Liver (tissue), 9 donors: ENCODE measurements around the gene SERINC4. TPM values are rescaled to one million over a fixed set of nuclear protein-coding genes. Genes with fewer than 3 reads are reported as not detected.

Source experiments
- DNase-seq: peaks from one replicate; pipeline ENCODE4 v3.0.0-alpha.2; 2017; ENCODE audit warnings: low spot score
- H3K27ac ChIP-seq, 2 donors: one replicate each; pipeline ENCODE4 v1.7.0; 2013; ENCODE audit warnings: inconsistent platforms in 2 of 2, low read length in 2 of 2, control low read depth in 1 of 2, low read depth in 1 of 2, mild to moderate bottlenecking in 1 of 2
- H3K27me3 ChIP-seq, 4 donors: one replicate each; pipeline versions ENCODE4 v1.6.1 to v1.7.0; 2013; ENCODE audit warnings: low read length in 3 of 4, inconsistent platforms in 1 of 4, mild to moderate bottlenecking in 1 of 4, moderate library complexity in 1 of 4; ENCODE audit not compliant: control insufficient read depth in 4 of 4, insufficient read depth in 4 of 4
- H3K36me3 ChIP-seq, 4 donors: one replicate each; pipeline versions ENCODE4 v1.6.1 to v1.7.0; 2013; ENCODE audit warnings: low read length in 3 of 4, mild to moderate bottlenecking in 3 of 4, low read depth in 1 of 4, moderate library complexity in 1 of 4; ENCODE audit not compliant: control insufficient read depth in 4 of 4, insufficient read depth in 3 of 4
- H3K4me1 ChIP-seq, 4 donors: one replicate each; pipeline versions ENCODE4 v1.6.1 to v1.7.0; 2013; ENCODE audit warnings: low read length in 3 of 4, mild to moderate bottlenecking in 3 of 4, moderate library complexity in 1 of 4; ENCODE audit not compliant: control insufficient read depth in 4 of 4, insufficient read depth in 4 of 4
- H3K4me3 ChIP-seq, 3 donors: one replicate each; pipeline versions ENCODE4 v1.6.1 to v1.7.0; 2013; ENCODE audit warnings: low read length in 3 of 3, control low read depth in 1 of 3, low read depth in 1 of 3, mild to moderate bottlenecking in 1 of 3
- H3K9ac ChIP-seq, 2 donors: one replicate each; pipeline ENCODE4 v1.7.0; 2013; ENCODE audit warnings: low read length in 2 of 2, mild to moderate bottlenecking in 2 of 2, moderate library complexity in 2 of 2, control low read depth in 1 of 2, low read depth in 1 of 2
- H3K9me3 ChIP-seq, 4 donors: one replicate each; pipeline versions ENCODE4 v1.6.1 to v1.7.0; 2013; ENCODE audit warnings: low read length in 3 of 4; ENCODE audit not compliant: control insufficient read depth in 4 of 4
- CTCF ChIP-seq: fragments of 150-350 bp; IDR thresholded peaks from 2 replicates; pipeline ENCODE4 v1.5.1; 2017; ENCODE audit warnings: improper control_type of control experiment, low read depth, low read length; ENCODE audit not compliant: missing input control
- EGR1 ChIP-seq, 2 donors: IDR thresholded peaks; 2 replicates each; pipeline ENCODE4 v1.6.1; 2016 to 2018; ENCODE audit warnings: antibody characterized with exemption in 2 of 2, low read depth in 2 of 2
- FOXA1 ChIP-seq: IDR thresholded peaks from 2 replicates; pipeline ENCODE4 v1.6.1; 2016; ENCODE audit warnings: antibody characterized with exemption
- FOXA2 ChIP-seq: IDR thresholded peaks from 2 replicates; pipeline ENCODE4 v1.6.1; 2016; ENCODE audit warnings: antibody characterized with exemption
- GABPA ChIP-seq, 2 donors: IDR thresholded peaks in 1 of 2; conservative IDR thresholded peaks in 1 of 2; 2 replicates each; pipeline ENCODE4 v1.6.1; 2016; ENCODE audit warnings: antibody characterized with exemption in 2 of 2, mild to moderate bottlenecking in 1 of 2, moderate library complexity in 1 of 2
- HNF4A ChIP-seq, 2 donors: conservative IDR thresholded peaks; 2 replicates each; pipeline ENCODE4 v1.6.1; 2016; ENCODE audit warnings: antibody characterized with exemption in 2 of 2, mild to moderate bottlenecking in 2 of 2
- HNF4G ChIP-seq: IDR thresholded peaks from 2 replicates; pipeline ENCODE4 v1.6.1; 2016; ENCODE audit warnings: antibody characterized with exemption
- JUND ChIP-seq, 2 donors: IDR thresholded peaks; 2 replicates each; pipeline ENCODE4 v1.6.1; 2016; ENCODE audit warnings: antibody characterized with exemption in 2 of 2
- NR2F2 ChIP-seq: IDR thresholded peaks from 2 replicates; pipeline ENCODE4 v1.6.1; 2016; ENCODE audit warnings: antibody characterized with exemption
- RAD21 ChIP-seq, 2 donors: IDR thresholded peaks; 2 replicates each; pipeline ENCODE4 v1.6.1; 2016; ENCODE audit warnings: antibody characterized with exemption in 2 of 2, mild to moderate bottlenecking in 2 of 2
- REST ChIP-seq: IDR thresholded peaks from 2 replicates; pipeline ENCODE4 v1.6.1; 2016; ENCODE audit warnings: antibody characterized with exemption, mild to moderate bottlenecking
- RXRA ChIP-seq, 2 donors: IDR thresholded peaks; 2 replicates each; pipeline ENCODE4 v1.6.1; 2017 to 2018; ENCODE audit warnings: antibody characterized with exemption in 2 of 2, mild to moderate bottlenecking in 1 of 2
- TAF1 ChIP-seq: conservative IDR thresholded peaks from 2 replicates; pipeline ENCODE4 v1.6.1; 2016; ENCODE audit warnings: antibody characterized with exemption, mild to moderate bottlenecking
- YY1 ChIP-seq: IDR thresholded peaks from 2 replicates; pipeline ENCODE4 v1.6.1; 2016; ENCODE audit warnings: antibody characterized with exemption, mild to moderate bottlenecking
- WGBS: extraction: QIAGEN DNeasy Blood & Tissue Kit; methylation state at CpG from one replicate; pipeline ENCODE4 v1.1.7; 2013; 5-methylcytosine and 5-hydroxymethylcytosine counted together
- polyA plus RNA-seq, 2 donors: library from polyadenylated mRNA; stranded (reverse) in 1 of 2; unstranded in 1 of 2; fragments of 200-250 nt in 1 of 2; fragments of >200 nt in 1 of 2; fragmentation: Nextera tagmentation in 1 of 2; extraction: Ambion mirVana in 1 of 2; gene quantifications; one replicate each; pipeline versions ENCODE4 v1.2.1 to v1.2.3, GENCODE V29; 2013 to 2015
- total RNA-seq, 2 donors: library from RNA; depleted of rRNA; stranded (reverse); fragments of >200 nt; gene quantifications; one replicate each; pipeline ENCODE4 v1.2.3, GENCODE V29; 2014
- TF ChIP-seq, protein P1 (sequence below): IDR thresholded peaks from 2 replicates; pipeline ENCODE4 v1.6.1; 2016; ENCODE audit warnings: antibody characterized with exemption
- TF ChIP-seq, protein P2 (sequence below): IDR thresholded peaks from 2 replicates; pipeline ENCODE4 v1.6.1; 2016; ENCODE audit warnings: antibody characterized with exemption
- TF ChIP-seq, protein P3 (sequence below): IDR thresholded peaks from 2 replicates; pipeline ENCODE4 v1.6.1; 2016; ENCODE audit warnings: antibody characterized with exemption
- donor health status: healthy.
- donor health status: healthy.
- donor health status: healthy.
- donor health status: healthy.
- donor health status: healthy.

The SERINC4 gene
- total and polyA plus RNA-seq, 4 donors: 0.06 TPM; not detected in 3

GRCh38 chr15:43779016-43779415 is 21.0 kb downstream of the SERINC4 start:
- no peak for DNase-seq
- WGBS: 89% methylated on average over 1 of the region's 1 CpG
- no peak overlapping the region for H3K4me3 ChIP-seq
- no peak overlapping the region for H3K9ac ChIP-seq
- no peaks in the 10 kb centered on the region for H3K9me3 ChIP-seq
- peaks cover 0 to 19% (median 11%) of the 10 kb centered on the region in 4 donors for H3K4me1 ChIP-seq
- peaks cover 0 to 3% (median 2%) of the 10 kb centered on the region in 4 donors for H3K36me3 ChIP-seq
- H3K27me3 ChIP-seq: no peaks in the 10 kb centered on the region
- H3K27ac ChIP-seq: no peak overlapping the region
- TF ChIP-seq EGR1 (IDR thresholded peaks at IDR 0.05; ENCODE audit: low read depth in 2 of 2): no peak
- TF ChIP-seq, protein P1, sequence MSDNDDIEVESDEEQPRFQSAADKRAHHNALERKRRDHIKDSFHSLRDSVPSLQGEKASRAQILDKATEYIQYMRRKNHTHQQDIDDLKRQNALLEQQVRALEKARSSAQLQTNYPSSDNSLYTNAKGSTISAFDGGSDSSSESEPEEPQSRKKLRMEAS: no peak
- no peak for TF ChIP-seq HNF4A (conservative IDR thresholded peaks at IDR 0.05)
- TF ChIP-seq CTCF: no peak
- no peak for TF ChIP-seq TAF1
- no peak for TF ChIP-seq JUND (IDR thresholded peaks at IDR 0.05)
- TF ChIP-seq NR2F2: no peak
- TF ChIP-seq RAD21 (IDR thresholded peaks at IDR 0.05): no peak
- TF ChIP-seq FOXA1: no peak
- TF ChIP-seq GABPA (IDR thresholded peaks at IDR 0.05 in 1 of 2, conservative IDR thresholded peaks at IDR 0.05 in 1 of 2): no peak
- TF ChIP-seq YY1: no peak
- TF ChIP-seq, protein P2, sequence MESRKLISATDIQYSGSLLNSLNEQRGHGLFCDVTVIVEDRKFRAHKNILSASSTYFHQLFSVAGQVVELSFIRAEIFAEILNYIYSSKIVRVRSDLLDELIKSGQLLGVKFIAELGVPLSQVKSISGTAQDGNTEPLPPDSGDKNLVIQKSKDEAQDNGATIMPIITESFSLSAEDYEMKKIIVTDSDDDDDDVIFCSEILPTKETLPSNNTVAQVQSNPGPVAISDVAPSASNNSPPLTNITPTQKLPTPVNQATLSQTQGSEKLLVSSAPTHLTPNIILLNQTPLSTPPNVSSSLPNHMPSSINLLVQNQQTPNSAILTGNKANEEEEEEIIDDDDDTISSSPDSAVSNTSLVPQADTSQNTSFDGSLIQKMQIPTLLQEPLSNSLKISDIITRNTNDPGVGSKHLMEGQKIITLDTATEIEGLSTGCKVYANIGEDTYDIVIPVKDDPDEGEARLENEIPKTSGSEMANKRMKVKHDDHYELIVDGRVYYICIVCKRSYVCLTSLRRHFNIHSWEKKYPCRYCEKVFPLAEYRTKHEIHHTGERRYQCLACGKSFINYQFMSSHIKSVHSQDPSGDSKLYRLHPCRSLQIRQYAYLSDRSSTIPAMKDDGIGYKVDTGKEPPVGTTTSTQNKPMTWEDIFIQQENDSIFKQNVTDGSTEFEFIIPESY: no peak
- TF ChIP-seq RXRA (IDR thresholded peaks at IDR 0.05): no peak
- TF ChIP-seq HNF4G: no peak
- no peak for TF ChIP-seq FOXA2
- TF ChIP-seq REST: no peak
- TF ChIP-seq, protein P3, sequence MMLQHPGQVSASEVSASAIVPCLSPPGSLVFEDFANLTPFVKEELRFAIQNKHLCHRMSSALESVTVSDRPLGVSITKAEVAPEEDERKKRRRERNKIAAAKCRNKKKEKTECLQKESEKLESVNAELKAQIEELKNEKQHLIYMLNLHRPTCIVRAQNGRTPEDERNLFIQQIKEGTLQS: no peak
